HepG2 (cell line): ENCODE measurements around the gene GPR119. TPM values are rescaled to one million over a fixed set of nuclear protein-coding genes. Genes with fewer than 3 reads are reported as not detected.

Experiments used
- ATAC-seq: fragments of 200-7000 bp; cut with Tn5 transposase; 3 replicates; pipeline ENCODE4 v1.9.1; 2020; ENCODE audit warnings: mild to moderate bottlenecking, moderate library complexity
- BruUV-seq: library from RNA; stranded (reverse); fragments of 400-500 nt; replicated peaks from 2 replicates; lab custom pipeline; 2021; lab: Mats Ljungman, UMichigan
- CTCF ChIA-PET: fragments of 300-600 bp; formaldehyde crosslinking; extraction: SDS; loops from one replicate; lab custom pipeline; 2021; ENCODE audit warnings: low total read pairs, inconsistent platforms, low intra/inter-chr PET ratio; lab: Yijun Ruan, JAX
- POLR2A ChIA-PET: fragments of 350-600 bp; sonication (Branson Sonifier 250); formaldehyde crosslinking; loops from one replicate; lab custom pipeline; 2020; ENCODE audit warnings: antibody characterized with exemption, inconsistent platforms; lab: Yijun Ruan, JAX
- DNase-seq: peaks from one replicate; pipeline ENCODE4 v3.0.0-alpha.2; 2015; ENCODE audit warnings: low spot score
- FAIRE-seq: peaks from 3 replicates; lab custom pipeline; 2011; peaks lifted over from hg19 to GRCh38; lab: Jason Lieb, UNC
- H2AFZ ChIP-seq: one replicate; pipeline ENCODE4 v1.6.1; 2011; ENCODE audit warnings: low read length, inconsistent platforms
- H3K27ac ChIP-seq: fragments of 300-600 bp; 3 replicates; pipeline ENCODE4 v1.8.0; 2011; ENCODE audit warnings: mixed run types, mild to moderate bottlenecking, mixed read lengths, low read length, inconsistent platforms; ENCODE audit not compliant: insufficient read depth; ENCODE audit errors: extremely low read length
- H3K27me3 ChIP-seq, 2 experiments: fragments of 200-600 bp in 1 of 2; 2 replicates in 1 of 2; 3 replicates in 1 of 2; pipeline versions ENCODE4 v1.6.0 to v1.8.0; 2011; ENCODE audit warnings: low read length in 2 of 2, mild to moderate bottlenecking in 2 of 2, moderate library complexity in 2 of 2, inconsistent platforms in 1 of 2; ENCODE audit not compliant: insufficient read depth in 2 of 2, control insufficient read depth in 1 of 2
- H3K36me3 ChIP-seq, 2 experiments: fragments of 200-600 bp in 1 of 2; replicated peaks in 1 of 2; 2 replicates in 1 of 2; 3 replicates in 1 of 2; pipeline versions ENCODE4 v1.5.1 to v1.8.0; 2011; ENCODE audit warnings: low read length in 2 of 2, inconsistent platforms in 1 of 2; ENCODE audit not compliant: insufficient read depth in 2 of 2, control insufficient read depth in 1 of 2
- H3K4me1 ChIP-seq: 2 replicates; pipeline ENCODE4 v1.5.1; 2012; ENCODE audit warnings: low read length, inconsistent platforms; ENCODE audit not compliant: insufficient read depth
- H3K4me2 ChIP-seq: 2 replicates; pipeline ENCODE4 v1.6.0; 2011; ENCODE audit warnings: low read depth, low read length, inconsistent platforms
- H3K4me3 ChIP-seq, 3 experiments: fragments of 200-600 bp in 1 of 3; sonication (generic), shearing (Covaris generic) in 1 of 3; replicated peaks in 1 of 3; 2 replicates each; pipeline ENCODE4 v1.5.1; 2011 to 2016; ENCODE audit warnings: low read length in 3 of 3, inconsistent platforms in 2 of 3, low read depth in 2 of 3, mild to moderate bottlenecking in 2 of 3, control low read depth in 1 of 3, mixed read lengths in 1 of 3; ENCODE audit not compliant: insufficient read depth in 1 of 3
- H3K79me2 ChIP-seq: one replicate; pipeline ENCODE4 v1.6.1; 2011; ENCODE audit warnings: low read length, inconsistent platforms; ENCODE audit not compliant: insufficient read depth
- H3K9ac ChIP-seq: 2 replicates; pipeline ENCODE4 v1.6.0; 2011; ENCODE audit warnings: mild to moderate bottlenecking, low read depth, low read length, inconsistent platforms; ENCODE audit not compliant: insufficient read depth
- H3K9me3 ChIP-seq: 2 replicates; pipeline ENCODE4 v1.5.1; 2012; ENCODE audit warnings: mild to moderate bottlenecking, low read length
- H4K20me1 ChIP-seq: 2 replicates; pipeline ENCODE4 v1.6.0; 2011; ENCODE audit warnings: inconsistent platforms, mild to moderate bottlenecking, low read length, moderate library complexity; ENCODE audit not compliant: insufficient read depth
- ETV5 ChIP-seq: IDR thresholded peaks from 2 replicates; pipeline ENCODE4 v1.6.1; 2018; ENCODE audit warnings: missing biosample characterization, missing genetic modification reagents, inconsistent platforms, borderline replicate concordance
- KDM1A ChIP-seq: IDR thresholded peaks from 2 replicates; pipeline ENCODE4 v1.6.1; 2016; ENCODE audit warnings: missing compliant biosample characterization
- NCOA2 ChIP-seq: sonication (generic); formaldehyde crosslinking; IDR thresholded peaks from 2 replicates; pipeline ENCODE4 v1.8.0; 2022; ENCODE audit warnings: inconsistent platforms
- NR2C2 ChIP-seq: sonication (generic); formaldehyde crosslinking; IDR thresholded peaks from 2 replicates; pipeline ENCODE4 v1.4.0; 2020; ENCODE audit warnings: missing genetic modification reagents, mild to moderate bottlenecking, moderate library complexity, borderline replicate concordance
- PHF21A ChIP-seq: sonication (generic); formaldehyde crosslinking; IDR thresholded peaks from 2 replicates; pipeline ENCODE4 v1.5.0; 2020; ENCODE audit warnings: mild to moderate bottlenecking, missing genetic modification reagents
- PRDM15 ChIP-seq: sonication (generic); formaldehyde crosslinking; IDR thresholded peaks from 2 replicates; pipeline ENCODE4 v1.4.0; 2020; ENCODE audit warnings: missing genetic modification reagents
- ZHX2 ChIP-seq, 2 experiments: sonication (generic) in 1 of 2; formaldehyde crosslinking in 1 of 2; IDR thresholded peaks; 2 replicates each; pipeline versions ENCODE4 v1.6.1 to v1.9.0; 2014 to 2022; ENCODE audit warnings: antibody characterized with exemption in 1 of 2, borderline replicate concordance in 1 of 2, inconsistent platforms in 1 of 2, low read depth in 1 of 2, missing genetic modification reagents in 1 of 2
- ZNF292 ChIP-seq: sonication (generic); formaldehyde crosslinking; IDR thresholded peaks from 2 replicates; pipeline ENCODE4 v1.8.1; 2022; ENCODE audit warnings: mild to moderate bottlenecking, low read depth, missing genetic modification reagents, borderline replicate concordance
- ZNF512B ChIP-seq: sonication (generic); formaldehyde crosslinking; IDR thresholded peaks from 2 replicates; pipeline ENCODE4 v1.5.1; 2020; ENCODE audit warnings: missing genetic modification reagents, mild to moderate bottlenecking, borderline replicate concordance
- WGBS: methylation state at CpG from one replicate; pipeline ENCODE4 v1.1.6; 2017; ENCODE audit warnings: low lambda C conversion rate; 5-methylcytosine and 5-hydroxymethylcytosine counted together
- in situ Hi-C: cut with HindIII; loops from 2 replicates; pipeline ENCODE4 v1.10.0; 2017; ENCODE audit warnings: low pct_unique_long_range_greater_than_20kb; ENCODE audit not compliant: extremely low pct_ligation_motif_present
- intact Hi-C: fragments of 100-400 bp; cut with micrococcal nuclease; formaldehyde crosslinking; loops from one replicate; pipeline ENCODE4 v1.10.0; 2022; ENCODE audit not compliant: unreplicated experiment
- polyA plus RNA-seq, 8 experiments: library from polyadenylated mRNA; depleted of rRNA in 3 of 8; stranded (reverse) in 7 of 8; unstranded in 1 of 8; fragments of >200 nt; fragmentation: Illumina TruSeq in 4 of 8; extraction: Trizol in 4 of 8; gene quantifications; 2 replicates each; pipeline versions ENCODE4 v1.2.1 to v1.2.3, GENCODE V29; 2011 to 2016; ENCODE audit warnings: low read depth in 4 of 8, missing spikeins in 1 of 8, mixed read lengths in 1 of 8; ENCODE audit not compliant: insufficient read depth in 1 of 8
- total RNA-seq, 5 experiments: library from RNA; depleted of rRNA; stranded (reverse); fragments of >200 nt; fragmentation: Illumina TruSeq; extraction: Trizol; gene quantifications; 2 replicates each; pipeline ENCODE4 v1.2.3, GENCODE V29; 2016; ENCODE audit warnings: low read depth in 1 of 5

GPR119 gene
- total and polyA plus RNA-seq, 2 of the 13 experiments (the other 11 are each of a cell fraction or from before 2014, with no cell fraction given) = 2.6 to 5.5 TPM

DNA sequence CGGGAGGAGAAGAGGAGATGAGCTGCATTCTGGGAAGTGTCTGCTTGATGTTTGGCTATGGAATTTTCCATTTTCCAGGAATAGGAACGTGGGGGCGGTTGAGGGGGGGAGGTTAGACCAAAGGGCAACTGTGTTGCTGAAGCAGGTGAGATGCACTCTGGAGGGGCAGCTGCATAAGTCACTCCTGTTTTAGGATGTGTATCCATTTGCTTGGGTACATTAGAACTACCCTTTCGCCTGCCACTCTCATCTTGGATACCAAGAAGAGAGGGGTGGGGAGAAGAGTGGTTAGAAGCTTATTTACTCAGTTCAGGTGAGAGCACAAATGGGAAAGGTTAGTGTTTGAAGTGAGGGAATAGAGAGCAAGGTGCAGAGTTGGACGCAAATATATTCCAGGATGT is 934 bp upstream of the GPR119 start (continued):
- peak; percentile 56; the same call in 1 of the 2 replicates for TF ChIP-seq NCOA2 (CRISPR knock-in tag)
- no peak for TF ChIP-seq ZHX2 (IDR thresholded peaks at IDR 0.05; ENCODE audit: low read depth)
- no peak for TF ChIP-seq ZHX2 (CRISPR knock-in tag; IDR thresholded peaks at IDR 0.05; ENCODE audit: borderline replicate concordance)
- 0 out of 2 replicates have a peak, but pooled peaks have one; percentile 32 for TF ChIP-seq PHF21A
- TF ChIP-seq NR2C2 (CRISPR knock-in tag) = 0 out of 2 replicates have a peak, but pooled peaks have one; percentile 21
- peak; percentile 52; the same call in 1 of the 2 replicates for TF ChIP-seq ZNF292 (CRISPR knock-in tag)
- TF ChIP-seq, all 625 proteins: peak for 36

GRCh38 chrX:130378024-130378669 is 7.3 kb downstream of the GPR119 start:
- CTCF ChIA-PET = no interaction called here
- no peak overlapping the region for H3K9ac ChIP-seq
- H3K36me3 ChIP-seq = no peaks in the 10 kb centered on the region
- in situ Hi-C loops = no loop called here
- H3K4me1 ChIP-seq = no peaks in the 10 kb centered on the region
- H3K9me3 ChIP-seq = no peaks in the 10 kb centered on the region
- H3K79me2 ChIP-seq = no peaks in the 10 kb centered on the region
- no peak overlapping the region for H2AFZ ChIP-seq
- intact Hi-C loops = no loop called here
- BruUV-seq = no TSS peak
- H3K4me3 ChIP-seq = no peak overlapping the region
- POLR2A ChIA-PET = no interaction called here
- no peak overlapping the region for H3K27ac ChIP-seq
- FAIRE-seq = no peak
- H3K27me3 ChIP-seq = no peaks in the 10 kb centered on the region
- no peak for ATAC-seq
- no peak for DNase-seq
- WGBS = 10% methylated on average over 1 of the region's 5 CpGs
- no peak overlapping the region for H3K4me2 ChIP-seq
- no peaks in the 10 kb centered on the region for H4K20me1 ChIP-seq
- TF ChIP-seq ETV5 (no peak), ZNF512B (CRISPR knock-in tag) (no peak), KDM1A (CRISPR knock-in tag) (no peak), PRDM15 (CRISPR knock-in tag) (no peak)
